MM.1S (cell line): ENCODE results near the gene SLC29A3.

ENCODE experiments used
- DNase-seq: peaks from one replicate; pipeline ENCODE4 v3.0.0-alpha.2; 2015
- H2AFZ ChIP-seq: fragments of 300-600 bp; sonication (generic); 2 replicates; pipeline ENCODE4 v1.6.0; 2016; ENCODE audit warnings: antibody characterized with exemption, low read length
- H3F3A ChIP-seq: fragments of 300-600 bp; sonication (generic); 2 replicates; pipeline ENCODE4 v1.6.1; 2016; ENCODE audit warnings: mild to moderate bottlenecking, antibody characterized with exemption, low read length, moderate library complexity, mixed read lengths; ENCODE audit not compliant: insufficient read depth
- H3K27ac ChIP-seq: fragments of 300-600 bp; sonication (generic); 2 replicates; pipeline ENCODE4 v1.5.1; 2016; ENCODE audit warnings: mild to moderate bottlenecking, low read length
- H3K27me3 ChIP-seq: fragments of 300-600 bp; sonication (generic); replicated peaks from 2 replicates; pipeline ENCODE4 v1.6.0; 2016; ENCODE audit warnings: low read length; ENCODE audit not compliant: insufficient read depth
- H3K36me3 ChIP-seq: fragments of 300-600 bp; sonication (generic); replicated peaks from 2 replicates; pipeline ENCODE4 v1.6.1; 2016; ENCODE audit warnings: mild to moderate bottlenecking, low read length, mixed read lengths; ENCODE audit not compliant: insufficient read depth
- H3K4me1 ChIP-seq: fragments of 300-600 bp; sonication (generic); 2 replicates; pipeline ENCODE4 v1.6.1; 2016; ENCODE audit warnings: low read length, mixed read lengths
- H3K4me2 ChIP-seq: fragments of 300-600 bp; sonication (generic); 2 replicates; pipeline ENCODE4 v1.6.0; 2016; ENCODE audit warnings: low read depth, low read length
- H3K4me3 ChIP-seq: fragments of 300-600 bp; sonication (generic); 2 replicates; pipeline ENCODE4 v1.5.1; 2016; ENCODE audit warnings: low read length, mixed read lengths
- H3K79me2 ChIP-seq: fragments of 300-600 bp; sonication (generic); 2 replicates; pipeline ENCODE4 v1.6.1; 2016; ENCODE audit warnings: mixed run types, low read length, mixed read lengths
- H3K9ac ChIP-seq: fragments of 300-600 bp; sonication (generic); 2 replicates; pipeline ENCODE4 v1.6.1; 2016; ENCODE audit warnings: low read length, mixed read lengths
- H3K9me2 ChIP-seq: fragments of 300-600 bp; sonication (generic); replicated peaks from 2 replicates; pipeline ENCODE4 v1.6.1; 2016; ENCODE audit warnings: mild to moderate bottlenecking, low read length, mixed read lengths; ENCODE audit not compliant: insufficient read depth
- H3K9me3 ChIP-seq: fragments of 300-600 bp; sonication (generic); replicated peaks from 2 replicates; pipeline ENCODE4 v1.6.1; 2016; ENCODE audit warnings: mild to moderate bottlenecking, low read length, mixed read lengths; ENCODE audit not compliant: insufficient read depth
- H4K20me1 ChIP-seq: fragments of 300-600 bp; sonication (generic); 2 replicates; pipeline ENCODE4 v1.6.1; 2016; ENCODE audit warnings: mild to moderate bottlenecking, low read length, moderate library complexity, mixed read lengths; ENCODE audit not compliant: insufficient read depth
- EZH2 ChIP-seq: fragments of 300-600 bp; sonication (generic); optimal IDR thresholded peaks from 2 replicates; pipeline ENCODE3; 2017; ENCODE audit warnings: low read depth, mild to moderate bottlenecking, antibody characterized with exemption, low read length, mixed read lengths
- EZH2phosphoT487 ChIP-seq: fragments of 300-600 bp; sonication (generic); IDR thresholded peaks from 2 replicates; pipeline ENCODE4 v1.6.1; 2018; ENCODE audit warnings: antibody characterized with exemption, low read length
- TF ChIP-seq, protein P1 (sequence below): fragments of 300-600 bp; sonication (generic); IDR thresholded peaks from 2 replicates; pipeline ENCODE4 v1.5.1; 2016; ENCODE audit warnings: antibody characterized with exemption, low read length, mixed read lengths

Gene SLC29A3

DNA sequence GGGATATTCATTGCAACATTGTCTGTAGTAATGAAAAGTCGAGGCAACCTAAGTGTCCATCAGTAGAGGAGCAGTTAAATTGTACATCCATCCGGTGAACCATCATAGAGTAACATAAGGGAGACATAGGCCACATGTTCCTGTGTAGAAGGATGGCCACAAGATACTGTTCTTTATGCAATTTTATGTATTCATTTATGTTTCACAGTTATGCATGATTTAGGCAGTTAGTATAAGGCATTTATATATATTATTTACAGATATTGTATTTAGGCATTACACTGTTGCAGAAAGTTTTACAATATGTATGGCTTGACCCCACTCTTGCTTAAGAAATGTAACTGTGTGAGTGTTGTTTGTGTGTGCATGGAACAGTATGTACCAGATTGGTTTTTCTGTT is 41.7 kb downstream of the SLC29A3 start:
- no peaks in the 10 kb centered on the region for H3K4me1 ChIP-seq
- DNase-seq: no peak
- no peaks in the 10 kb centered on the region for H3F3A ChIP-seq
- H3K9me2 ChIP-seq: no peaks in the 10 kb centered on the region
- no peak overlapping the region for H3K4me2 ChIP-seq
- H4K20me1 ChIP-seq: no peaks in the 10 kb centered on the region
- H3K9me3 ChIP-seq: no peaks in the 10 kb centered on the region
- H3K27ac ChIP-seq: no peak overlapping the region
- no peak overlapping the region for H3K9ac ChIP-seq
- H3K36me3 ChIP-seq: no peaks in the 10 kb centered on the region
- no peak overlapping the region for H3K4me3 ChIP-seq
- no peaks in the 10 kb centered on the region for H3K79me2 ChIP-seq
- no peaks in the 10 kb centered on the region for H3K27me3 ChIP-seq
- H2AFZ ChIP-seq: no peak overlapping the region
- TF ChIP-seq EZH2 (no peak), EZH2phosphoT487 (no peak)
- TF ChIP-seq, protein P1, sequence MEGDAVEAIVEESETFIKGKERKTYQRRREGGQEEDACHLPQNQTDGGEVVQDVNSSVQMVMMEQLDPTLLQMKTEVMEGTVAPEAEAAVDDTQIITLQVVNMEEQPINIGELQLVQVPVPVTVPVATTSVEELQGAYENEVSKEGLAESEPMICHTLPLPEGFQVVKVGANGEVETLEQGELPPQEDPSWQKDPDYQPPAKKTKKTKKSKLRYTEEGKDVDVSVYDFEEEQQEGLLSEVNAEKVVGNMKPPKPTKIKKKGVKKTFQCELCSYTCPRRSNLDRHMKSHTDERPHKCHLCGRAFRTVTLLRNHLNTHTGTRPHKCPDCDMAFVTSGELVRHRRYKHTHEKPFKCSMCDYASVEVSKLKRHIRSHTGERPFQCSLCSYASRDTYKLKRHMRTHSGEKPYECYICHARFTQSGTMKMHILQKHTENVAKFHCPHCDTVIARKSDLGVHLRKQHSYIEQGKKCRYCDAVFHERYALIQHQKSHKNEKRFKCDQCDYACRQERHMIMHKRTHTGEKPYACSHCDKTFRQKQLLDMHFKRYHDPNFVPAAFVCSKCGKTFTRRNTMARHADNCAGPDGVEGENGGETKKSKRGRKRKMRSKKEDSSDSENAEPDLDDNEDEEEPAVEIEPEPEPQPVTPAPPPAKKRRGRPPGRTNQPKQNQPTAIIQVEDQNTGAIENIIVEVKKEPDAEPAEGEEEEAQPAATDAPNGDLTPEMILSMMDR: no peak

- H3K4me3 ChIP-seq: no peak overlapping the region
- no peak overlapping the region for H3K9ac ChIP-seq
- DNase-seq: no peak
- no peak overlapping the region for H3K27ac ChIP-seq
- no peaks in the 10 kb centered on the region for H3F3A ChIP-seq
- H3K4me2 ChIP-seq: no peak overlapping the region
- no peaks in the 10 kb centered on the region for H3K9me2 ChIP-seq
- TF ChIP-seq, protein P1: no peak
- H3K36me3 ChIP-seq: no peaks in the 10 kb centered on the region
- H3K9me3 ChIP-seq: no peaks in the 10 kb centered on the region
- H3K27me3 ChIP-seq: no peaks in the 10 kb centered on the region
- H3K79me2 ChIP-seq: no peaks in the 10 kb centered on the region
- no peaks in the 10 kb centered on the region for H4K20me1 ChIP-seq
- no peak overlapping the region for H2AFZ ChIP-seq
- no peaks in the 10 kb centered on the region for H3K4me1 ChIP-seq
Observed at GRCh38 chr10:71361581-71361980, 42.5 kb downstream of the SLC29A3 start.

GRCh38 chr10:71362141-71362540 is 43.1 kb downstream of the SLC29A3 start:
- no peak for DNase-seq
- H2AFZ ChIP-seq: no peak overlapping the region
- H3K9me3 ChIP-seq: no peaks in the 10 kb centered on the region

More at GRCh38 chr10:71362141-71362540, 43.1 kb downstream of the SLC29A3 start:
- H3K27me3 ChIP-seq: no peaks in the 10 kb centered on the region
- H3K79me2 ChIP-seq: no peaks in the 10 kb centered on the region
- H4K20me1 ChIP-seq: no peaks in the 10 kb centered on the region
- H3K4me2 ChIP-seq: no peak overlapping the region
- H3K4me1 ChIP-seq: no peaks in the 10 kb centered on the region
- H3F3A ChIP-seq: no peaks in the 10 kb centered on the region
- no peak overlapping the region for H3K4me3 ChIP-seq
- no peaks in the 10 kb centered on the region for H3K9me2 ChIP-seq
- H3K36me3 ChIP-seq: no peaks in the 10 kb centered on the region
- H3K27ac ChIP-seq: no peak overlapping the region
- H3K9ac ChIP-seq: no peak overlapping the region
- TF ChIP-seq, protein P1: no peak
- TF ChIP-seq EZH2 (no peak), EZH2phosphoT487 (no peak)
